ENCODE results near the gene CHN2.

Gene CHN2

DNA sequence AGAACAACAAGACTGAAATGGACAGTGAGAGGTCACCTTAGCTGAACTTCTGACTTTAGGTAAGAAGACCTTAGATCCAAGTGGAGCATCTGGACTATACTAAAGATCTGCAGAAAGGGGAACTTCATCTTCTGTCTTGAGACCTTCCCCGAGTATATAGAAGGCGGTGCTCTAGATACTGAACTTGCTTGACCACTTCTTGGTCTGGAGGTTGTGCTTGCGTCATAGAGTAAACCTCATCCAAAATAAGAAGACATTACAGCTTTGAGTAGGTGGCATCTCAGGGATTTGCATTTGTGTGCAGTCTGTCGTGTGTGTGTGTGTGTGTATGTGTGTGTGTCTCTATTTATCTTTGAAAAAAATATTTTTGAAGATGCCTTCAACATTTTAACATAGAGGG is 157.5 kb downstream of the CHN2 start:
- CTCF ChIA-PET, result interaction anchor here (0.6 to 1.3 kb wide), 3 partner anchors 54 to 425 kb away, joined by 3 read pairs; no protein-coding TSS in a partner anchor
- peak in 1 of 3 donors; percentile 28 for DNase-seq
- H3K27me3 ChIP-seq (replicated peaks in 2 of 5; ENCODE audit: control insufficient read depth in 4 of 5, insufficient read depth in 5 of 5, low read length in 4 of 5), result no peaks in the 10 kb centered on the region
- no peaks in the 10 kb centered on the region for H3K9me3 ChIP-seq (ENCODE audit: control extremely low read depth in 1 of 5, control insufficient read depth in 4 of 5, insufficient read depth in 2 of 5, low read depth in 1 of 5, low read length in 4 of 5)
- no peak overlapping the region for H3K27ac ChIP-seq (ENCODE audit: insufficient read depth in 1 of 2, low read depth in 1 of 2, low read length in 2 of 2, poor library complexity in 1 of 2, severe bottlenecking in 2 of 2)
- peaks cover 0 to 4% (median 0%) of the 10 kb centered on the region in 4 experiments for H3K4me1 ChIP-seq (ENCODE audit: control extremely low read depth in 1 of 4, control insufficient read depth in 4 of 4, insufficient read depth in 4 of 4, low read length in 3 of 4)
- H3K36me3 ChIP-seq (ENCODE audit: control insufficient read depth in 4 of 4, insufficient read depth in 4 of 4, low read length in 3 of 4), result peaks cover 0 to 1% (median 0%) of the 10 kb centered on the region in 4 experiments
- 90% methylated on average over 2 of the region's 4 CpGs for WGBS (ENCODE audit: insufficient coverage)
- H3K4me3 ChIP-seq (ENCODE audit: control insufficient read depth in 1 of 7, extremely low read depth in 1 of 7, insufficient read depth in 4 of 7, low read depth in 2 of 7, low read length in 6 of 7), result no peak overlapping the region
- POLR2A ChIA-PET, result no interaction called here

DNA sequence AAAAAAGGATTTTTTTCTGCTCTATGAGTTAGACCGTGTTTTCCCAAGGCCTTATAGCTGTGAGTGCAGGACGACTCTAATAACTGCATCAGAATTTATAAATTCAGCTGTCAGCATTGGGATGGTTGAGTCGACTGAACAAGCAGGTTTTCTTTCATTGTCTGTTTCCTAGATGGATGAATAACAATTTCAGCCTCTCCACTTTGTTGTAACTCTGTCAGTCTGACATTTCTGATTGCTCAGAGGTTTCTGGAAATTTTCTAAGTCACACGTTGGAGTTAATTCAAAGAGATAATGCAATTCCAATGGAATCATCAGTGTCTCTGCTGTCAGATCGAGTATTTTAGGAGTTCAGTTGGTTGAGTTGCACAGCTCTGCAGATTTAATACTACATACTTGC is 159.2 kb downstream of the CHN2 start:
- CTCF ChIA-PET, result no interaction called here
- Histone ChIP-seq H3K27me3 (replicated peaks in 2 of 5; ENCODE audit: control insufficient read depth in 4 of 5, insufficient read depth in 5 of 5, low read length in 4 of 5) (no peaks in the 10 kb centered on the region), H3K4me1 (ENCODE audit: control extremely low read depth in 1 of 4, control insufficient read depth in 4 of 4, insufficient read depth in 4 of 4, low read length in 3 of 4) (peaks cover 0 to 4% (median 0%) of the 10 kb centered on the region in 4 experiments), H3K27ac (ENCODE audit: insufficient read depth in 1 of 2, low read depth in 1 of 2, low read length in 2 of 2, poor library complexity in 1 of 2, severe bottlenecking in 2 of 2) (no peak overlapping the region), H3K9me3 (ENCODE audit: control extremely low read depth in 1 of 5, control insufficient read depth in 4 of 5, insufficient read depth in 2 of 5, low read depth in 1 of 5, low read length in 4 of 5) (no peaks in the 10 kb centered on the region), H3K36me3 (ENCODE audit: control insufficient read depth in 4 of 4, insufficient read depth in 4 of 4, low read length in 3 of 4) (peaks cover 0 to 1% (median under 1%) of the 10 kb centered on the region in 4 experiments), H3K4me3 (ENCODE audit: control insufficient read depth in 1 of 7, extremely low read depth in 1 of 7, insufficient read depth in 4 of 7, low read depth in 2 of 7, low read length in 6 of 7) (no peak overlapping the region)
- 95% methylated on average over 5 of the region's 5 CpGs for WGBS (ENCODE audit: insufficient coverage)
- POLR2A ChIA-PET, result no interaction called here
- no peak for DNase-seq

- peaks cover 0 to 4% (median 0%) of the 10 kb centered on the region in 4 experiments for H3K4me1 ChIP-seq (ENCODE audit: control extremely low read depth in 1 of 4, control insufficient read depth in 4 of 4, insufficient read depth in 4 of 4, low read length in 3 of 4)
- no peak overlapping the region for H3K27ac ChIP-seq (ENCODE audit: insufficient read depth in 1 of 2, low read depth in 1 of 2, low read length in 2 of 2, poor library complexity in 1 of 2, severe bottlenecking in 2 of 2)
- ChIA-PET POLR2A (no interaction called here), CTCF (no interaction called here)
- peaks cover 0 to 3% (median under 1%) of the 10 kb centered on the region in 4 experiments for H3K36me3 ChIP-seq (ENCODE audit: control insufficient read depth in 4 of 4, insufficient read depth in 4 of 4, low read length in 3 of 4)
- no peak for DNase-seq
- no peak overlapping the region for H3K4me3 ChIP-seq (ENCODE audit: control insufficient read depth in 1 of 7, extremely low read depth in 1 of 7, insufficient read depth in 4 of 7, low read depth in 2 of 7, low read length in 6 of 7)
- 100% methylated on average over 2 of the region's 4 CpGs for WGBS (ENCODE audit: insufficient coverage)
- H3K9me3 ChIP-seq (ENCODE audit: control extremely low read depth in 1 of 5, control insufficient read depth in 4 of 5, insufficient read depth in 2 of 5, low read depth in 1 of 5, low read length in 4 of 5), result no peaks in the 10 kb centered on the region
- no peaks in the 10 kb centered on the region for H3K27me3 ChIP-seq (replicated peaks in 2 of 5; ENCODE audit: control insufficient read depth in 4 of 5, insufficient read depth in 5 of 5, low read length in 4 of 5)
Observed at GRCh38 chr7:29354340-29354739, 159.8 kb downstream of the CHN2 start.

- Histone ChIP-seq H3K27ac (ENCODE audit: insufficient read depth in 1 of 2, low read depth in 1 of 2, low read length in 2 of 2, poor library complexity in 1 of 2, severe bottlenecking in 2 of 2) (no peak overlapping the region), H3K4me1 (ENCODE audit: control extremely low read depth in 1 of 4, control insufficient read depth in 4 of 4, insufficient read depth in 4 of 4, low read length in 3 of 4) (peaks cover 0 to 4% (median 0%) of the 10 kb centered on the region in 4 experiments), H3K9me3 (ENCODE audit: control extremely low read depth in 1 of 5, control insufficient read depth in 4 of 5, insufficient read depth in 2 of 5, low read depth in 1 of 5, low read length in 4 of 5) (no peaks in the 10 kb centered on the region), H3K27me3 (replicated peaks in 2 of 5; ENCODE audit: control insufficient read depth in 4 of 5, insufficient read depth in 5 of 5, low read length in 4 of 5) (no peaks in the 10 kb centered on the region), H3K36me3 (ENCODE audit: control insufficient read depth in 4 of 4, insufficient read depth in 4 of 4, low read length in 3 of 4) (peaks cover 0 to 3% (median under 1%) of the 10 kb centered on the region in 4 experiments), H3K4me3 (ENCODE audit: control insufficient read depth in 1 of 7, extremely low read depth in 1 of 7, insufficient read depth in 4 of 7, low read depth in 2 of 7, low read length in 6 of 7) (no peak overlapping the region)
- POLR2A ChIA-PET, result no interaction called here
- no peak for DNase-seq
- CTCF ChIA-PET, result interaction anchor here (1.7 kb wide), 1 partner anchor 165 kb away, joined by 4 read pairs; no protein-coding TSS in a partner anchor
- 100% methylated on average over 6 of the region's 7 CpGs for WGBS (ENCODE audit: insufficient coverage)
Observed at GRCh38 chr7:29355388-29355787, 160.8 kb downstream of the CHN2 start.

- no peak overlapping the region for H3K27ac ChIP-seq (ENCODE audit: insufficient read depth in 1 of 2, low read depth in 1 of 2, low read length in 2 of 2, poor library complexity in 1 of 2, severe bottlenecking in 2 of 2)
- no peak overlapping the region for H3K4me3 ChIP-seq (ENCODE audit: control insufficient read depth in 1 of 7, extremely low read depth in 1 of 7, insufficient read depth in 4 of 7, low read depth in 2 of 7, low read length in 6 of 7)
- H3K27me3 ChIP-seq (replicated peaks in 2 of 5; ENCODE audit: control insufficient read depth in 4 of 5, insufficient read depth in 5 of 5, low read length in 4 of 5), result no peaks in the 10 kb centered on the region
- no peaks in the 10 kb centered on the region for H3K9me3 ChIP-seq (ENCODE audit: control extremely low read depth in 1 of 5, control insufficient read depth in 4 of 5, insufficient read depth in 2 of 5, low read depth in 1 of 5, low read length in 4 of 5)
- ChIA-PET POLR2A (no interaction called here), CTCF (interaction anchor here (0.5 to 1.7 kb wide), 5 partner anchors 9 to 243 kb away, joined by 3 to 4 read pairs (median 3); no protein-coding TSS in a partner anchor)
- peaks cover 0 to 3% (median under 1%) of the 10 kb centered on the region in 4 experiments for H3K36me3 ChIP-seq (ENCODE audit: control insufficient read depth in 4 of 4, insufficient read depth in 4 of 4, low read length in 3 of 4)
- 87% methylated on average over 6 of the region's 9 CpGs for WGBS (ENCODE audit: insufficient coverage)
- DNase-seq, result no peak
- H3K4me1 ChIP-seq (ENCODE audit: control extremely low read depth in 1 of 4, control insufficient read depth in 4 of 4, insufficient read depth in 4 of 4, low read length in 3 of 4), result peaks cover 0 to 1% (median 0%) of the 10 kb centered on the region in 4 experiments
Observed at GRCh38 chr7:29356631-29357030, 162.1 kb downstream of the CHN2 start.

GRCh38 chr7:29359482-29360093 is 165.0 kb downstream of the CHN2 start:
- CTCF ChIA-PET, result interaction anchor here (1.0 to 1.8 kb wide), 3 partner anchors 11 to 40 kb away, joined by 3 to 4 read pairs (median 3); no protein-coding TSS in a partner anchor
- POLR2A ChIA-PET, result no interaction called here
- no peaks in the 10 kb centered on the region for H3K4me1 ChIP-seq (ENCODE audit: control extremely low read depth in 1 of 4, control insufficient read depth in 4 of 4, insufficient read depth in 4 of 4, low read length in 3 of 4)

More at GRCh38 chr7:29359482-29360093, 165.0 kb downstream of the CHN2 start:
- no peak for DNase-seq
- WGBS (ENCODE audit: insufficient coverage), result 96% methylated on average over 3 of the region's 4 CpGs
- H3K4me3 ChIP-seq (ENCODE audit: control insufficient read depth in 1 of 7, extremely low read depth in 1 of 7, insufficient read depth in 4 of 7, low read depth in 2 of 7, low read length in 6 of 7), result no peak overlapping the region
- H3K27ac ChIP-seq (ENCODE audit: insufficient read depth in 1 of 2, low read depth in 1 of 2, low read length in 2 of 2, poor library complexity in 1 of 2, severe bottlenecking in 2 of 2), result no peak overlapping the region
- H3K36me3 ChIP-seq (ENCODE audit: control insufficient read depth in 4 of 4, insufficient read depth in 4 of 4, low read length in 3 of 4), result peaks cover 0 to 3% (median under 1%) of the 10 kb centered on the region in 4 experiments
- H3K9me3 ChIP-seq (ENCODE audit: control extremely low read depth in 1 of 5, control insufficient read depth in 4 of 5, insufficient read depth in 2 of 5, low read depth in 1 of 5, low read length in 4 of 5), result no peaks in the 10 kb centered on the region
- no peaks in the 10 kb centered on the region for H3K27me3 ChIP-seq (replicated peaks in 2 of 5; ENCODE audit: control insufficient read depth in 4 of 5, insufficient read depth in 5 of 5, low read length in 4 of 5)

Measured in common myeloid progenitor, CD34-positive (primary cell).